ENCODE results near the gene NFIX. TPM values are rescaled to one million over a fixed set of nuclear protein-coding genes. Genes with fewer than 3 reads are reported as not detected.

NFIX gene
- total and polyA plus RNA-seq, 2 donors (not counting 3 experiments of a cell fraction or from before 2014, with no cell fraction given) = 9.8 to 37.7 TPM

DNA sequence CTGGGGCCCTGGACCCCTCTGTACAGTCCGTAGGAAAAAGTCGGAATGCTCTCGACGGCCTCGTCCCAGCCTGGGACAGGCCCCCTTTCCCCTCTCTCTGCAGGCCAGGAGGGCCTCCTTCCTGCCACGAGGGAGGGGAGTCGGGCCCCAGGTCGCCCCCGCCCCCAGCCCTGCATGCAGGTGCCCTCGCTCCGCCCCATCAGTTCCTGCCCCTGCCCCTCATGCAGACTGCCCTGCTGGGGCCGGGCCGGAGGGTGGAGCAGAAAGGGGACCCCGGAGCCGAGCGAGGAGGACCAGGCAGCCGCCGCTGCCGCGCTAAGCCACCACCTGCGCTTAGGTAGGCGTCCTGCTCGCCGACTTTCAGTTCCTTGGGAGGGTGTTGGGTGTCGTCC lies 100.1 kb downstream of the NFIX start:
- peaks cover 47% of the 10 kb centered on the region for H3K4me1 ChIP-seq (ENCODE audit: control insufficient read depth, extremely low read depth, insufficient read depth, low read length)
- no peaks in the 10 kb centered on the region for H3K27me3 ChIP-seq (ENCODE audit: control insufficient read depth in 2 of 2, insufficient read depth in 2 of 2, low read length in 2 of 2)
- no peak overlapping the region for H3K4me2 ChIP-seq (ENCODE audit: insufficient read depth, low read length)
- peaks cover 2 to 3% of the 10 kb centered on the region in 2 experiments for H3K36me3 ChIP-seq (ENCODE audit: control insufficient read depth in 2 of 2, extremely low read depth in 1 of 2, insufficient read depth in 2 of 2, low read length in 2 of 2)
- DNase-seq (ENCODE audit: low read depth, low spot score) = no peak
- H3K4me3 ChIP-seq (replicated peaks in 1 of 3; ENCODE audit: insufficient read depth in 1 of 3, low read depth in 1 of 3, low read length in 3 of 3) = no peak overlapping the region
- H3K79me2 ChIP-seq (ENCODE audit: control insufficient read depth, insufficient read depth, low read length) = peaks cover 9% of the 10 kb centered on the region
- FAIRE-seq = no peak
- H3K9ac ChIP-seq (replicated peaks; ENCODE audit: extremely low read depth, insufficient read depth, low read length) = no peak overlapping the region
- BruUV-seq (replicated peaks) = no TSS peak
- dilution Hi-C loops (cut with MboI; ENCODE audit: extremely low pct_ligation_motif_present, low sequenced_read_pairs) (no loop called here), intact Hi-C loops (cut with micrococcal nuclease) (loop anchor here (5.0 kb wide), 1 partner anchor 373 kb away; the partner anchor contains the start of gene TNPO2)
- H2AFZ ChIP-seq (ENCODE audit: low read depth, low read length) = no peak overlapping the region
- CTCF ChIA-PET = interaction anchor here (1.2 to 8.5 kb wide), 9 partner anchors 10 to 130 kb away, joined by 3 to 543 read pairs (median 23); no protein-coding TSS in a partner anchor
- H3K27ac ChIP-seq (ENCODE audit: insufficient read depth, low read depth, low read length) = no peak overlapping the region
- no peaks in the 10 kb centered on the region for H3K9me3 ChIP-seq (replicated peaks; ENCODE audit: control insufficient read depth, insufficient read depth, low read length)
- H4K20me1 ChIP-seq (replicated peaks; ENCODE audit: control insufficient read depth, extremely low read depth, insufficient read depth, low read length) = no peaks in the 10 kb centered on the region
- POLR2A ChIA-PET = interaction anchor here (0.6 to 2.1 kb wide), 3 partner anchors 58 to 204 kb away, joined by 3 to 8 read pairs (median 6); partner anchors contain the start of gene GCDH
- TF ChIP-seq, protein P1, sequence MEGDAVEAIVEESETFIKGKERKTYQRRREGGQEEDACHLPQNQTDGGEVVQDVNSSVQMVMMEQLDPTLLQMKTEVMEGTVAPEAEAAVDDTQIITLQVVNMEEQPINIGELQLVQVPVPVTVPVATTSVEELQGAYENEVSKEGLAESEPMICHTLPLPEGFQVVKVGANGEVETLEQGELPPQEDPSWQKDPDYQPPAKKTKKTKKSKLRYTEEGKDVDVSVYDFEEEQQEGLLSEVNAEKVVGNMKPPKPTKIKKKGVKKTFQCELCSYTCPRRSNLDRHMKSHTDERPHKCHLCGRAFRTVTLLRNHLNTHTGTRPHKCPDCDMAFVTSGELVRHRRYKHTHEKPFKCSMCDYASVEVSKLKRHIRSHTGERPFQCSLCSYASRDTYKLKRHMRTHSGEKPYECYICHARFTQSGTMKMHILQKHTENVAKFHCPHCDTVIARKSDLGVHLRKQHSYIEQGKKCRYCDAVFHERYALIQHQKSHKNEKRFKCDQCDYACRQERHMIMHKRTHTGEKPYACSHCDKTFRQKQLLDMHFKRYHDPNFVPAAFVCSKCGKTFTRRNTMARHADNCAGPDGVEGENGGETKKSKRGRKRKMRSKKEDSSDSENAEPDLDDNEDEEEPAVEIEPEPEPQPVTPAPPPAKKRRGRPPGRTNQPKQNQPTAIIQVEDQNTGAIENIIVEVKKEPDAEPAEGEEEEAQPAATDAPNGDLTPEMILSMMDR (IDR thresholded peaks at IDR 0.05; ENCODE audit: extremely low read depth in 1 of 2, insufficient read depth in 1 of 2, low read depth in 1 of 2, low read length in 2 of 2) = no peak
- TF ChIP-seq GATA2 (IDR thresholded peaks at IDR 0.05; ENCODE audit: insufficient read depth, insufficient read length, low read depth, low read length) = no peak
- TF ChIP-seq EZH2 (IDR thresholded peaks at IDR 0.05; ENCODE audit: borderline replicate concordance, low read depth, low read length, severe bottlenecking) = no peak
- no peak for TF ChIP-seq MYC (IDR thresholded peaks at IDR 0.05; ENCODE audit: low read depth, low read length)
- TF ChIP-seq FOS (IDR thresholded peaks at IDR 0.05; ENCODE audit: borderline replicate concordance, insufficient read depth, low read length) = no peak
- no peak for TF ChIP-seq POLR2AphosphoS5 (IDR thresholded peaks at IDR 0.05; ENCODE audit: insufficient read depth, low read depth, low read length)
- no peak for TF ChIP-seq JUN (IDR thresholded peaks at IDR 0.05; ENCODE audit: borderline replicate concordance, insufficient read depth, insufficient read length, low read depth)
- no peak for TF ChIP-seq POLR2A (IDR thresholded peaks at IDR 0.05; ENCODE audit: low read depth, low read length)
- TF ChIP-seq, protein P2, sequence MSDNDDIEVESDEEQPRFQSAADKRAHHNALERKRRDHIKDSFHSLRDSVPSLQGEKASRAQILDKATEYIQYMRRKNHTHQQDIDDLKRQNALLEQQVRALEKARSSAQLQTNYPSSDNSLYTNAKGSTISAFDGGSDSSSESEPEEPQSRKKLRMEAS (IDR thresholded peaks at IDR 0.05; ENCODE audit: insufficient read depth, insufficient read length) = no peak
- H3K9me1 ChIP-seq (replicated peaks; ENCODE audit: control insufficient read depth, extremely low read depth, insufficient read depth, low read length) = no peaks in the 10 kb centered on the region

Data from endothelial cell of umbilical vein (primary cell).